HFFc6 (cell line): Measurements from ENCODE around the gene CENPW. TPM values are rescaled to one million over a fixed set of nuclear protein-coding genes. Genes with fewer than 3 reads are reported as not detected.

ENCODE experiments used
- DNase-seq: peaks from one replicate; pipeline ENCODE4 v3.0.0-alpha.2; 2018
- H3K27ac Mint-ChIP-seq: 2 replicates; pipeline ENCODE4 v1.8.0; 2020; ENCODE audit warnings: mild to moderate bottlenecking, mixed read lengths
- H3K27me3 Mint-ChIP-seq: 2 replicates; pipeline ENCODE4 v1.8.0; 2021; ENCODE audit warnings: mild to moderate bottlenecking, moderate library complexity, mixed read lengths; ENCODE audit not compliant: insufficient read depth
- H3K36me3 Mint-ChIP-seq: 2 replicates; pipeline ENCODE4 v1.8.0; 2021; ENCODE audit warnings: low read depth, mixed read lengths
- H3K4me1 Mint-ChIP-seq: 2 replicates; pipeline ENCODE4 v1.8.0; 2020; ENCODE audit warnings: low read depth, mixed read lengths
- H3K4me3 Mint-ChIP-seq: 2 replicates; pipeline ENCODE4 v1.8.0; 2020; ENCODE audit warnings: mild to moderate bottlenecking, moderate library complexity, mixed read lengths
- H3K9me3 Mint-ChIP-seq: 2 replicates; pipeline ENCODE4 v1.8.0; 2020; ENCODE audit warnings: mild to moderate bottlenecking, mixed read lengths
- total RNA-seq, 6 experiments: library from RNA; stranded (reverse); fragmentation: NEBNext Ultra II Directional; extraction: Animal tissue kit (Norgen Biotek cat#: 25700); gene quantifications; 2 replicates in 1 of 6; 3 replicates in 5 of 6; pipeline ENCODE4 v1.2.3, GENCODE V29; 2021
- TF ChIP-seq, protein P1 (sequence below): fragments of 200-600 bp; sonication (generic); IDR thresholded peaks from 2 replicates; pipeline ENCODE4 v1.5.0; 2021; ENCODE audit warnings: antibody characterized with exemption, mild to moderate bottlenecking

The CENPW gene
- total RNA-seq, 6 experiments from 2014 or later = 27.8 to 70.7 (median 58.1) TPM

DNA sequence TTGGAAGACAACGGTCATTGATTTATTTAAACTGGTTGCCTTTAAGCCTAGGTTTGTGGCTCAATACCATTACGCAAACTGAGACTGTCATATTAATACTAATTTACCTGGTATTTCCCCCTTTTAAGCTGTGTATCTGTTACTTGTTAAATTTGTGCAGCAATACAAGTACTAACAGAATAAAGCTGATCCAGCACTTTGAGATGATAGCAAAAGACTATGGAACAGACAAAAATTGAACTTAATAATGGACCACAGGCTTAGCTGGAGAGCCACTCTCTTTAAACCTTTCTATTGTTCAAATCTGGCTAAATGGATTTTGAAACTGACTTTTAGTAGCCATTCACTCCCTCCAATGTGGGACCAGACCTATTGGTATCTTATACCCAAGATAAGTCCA, 6.2 kb upstream of the CENPW start:
- H3K4me3 Mint-ChIP-seq = no peak overlapping the region
- H3K27me3 Mint-ChIP-seq = no peaks in the 10 kb centered on the region
- H3K9me3 Mint-ChIP-seq = no peaks in the 10 kb centered on the region
- H3K27ac Mint-ChIP-seq = no peak overlapping the region
- DNase-seq = no peak
- H3K4me1 Mint-ChIP-seq = no peaks in the 10 kb centered on the region
- TF ChIP-seq, protein P1, sequence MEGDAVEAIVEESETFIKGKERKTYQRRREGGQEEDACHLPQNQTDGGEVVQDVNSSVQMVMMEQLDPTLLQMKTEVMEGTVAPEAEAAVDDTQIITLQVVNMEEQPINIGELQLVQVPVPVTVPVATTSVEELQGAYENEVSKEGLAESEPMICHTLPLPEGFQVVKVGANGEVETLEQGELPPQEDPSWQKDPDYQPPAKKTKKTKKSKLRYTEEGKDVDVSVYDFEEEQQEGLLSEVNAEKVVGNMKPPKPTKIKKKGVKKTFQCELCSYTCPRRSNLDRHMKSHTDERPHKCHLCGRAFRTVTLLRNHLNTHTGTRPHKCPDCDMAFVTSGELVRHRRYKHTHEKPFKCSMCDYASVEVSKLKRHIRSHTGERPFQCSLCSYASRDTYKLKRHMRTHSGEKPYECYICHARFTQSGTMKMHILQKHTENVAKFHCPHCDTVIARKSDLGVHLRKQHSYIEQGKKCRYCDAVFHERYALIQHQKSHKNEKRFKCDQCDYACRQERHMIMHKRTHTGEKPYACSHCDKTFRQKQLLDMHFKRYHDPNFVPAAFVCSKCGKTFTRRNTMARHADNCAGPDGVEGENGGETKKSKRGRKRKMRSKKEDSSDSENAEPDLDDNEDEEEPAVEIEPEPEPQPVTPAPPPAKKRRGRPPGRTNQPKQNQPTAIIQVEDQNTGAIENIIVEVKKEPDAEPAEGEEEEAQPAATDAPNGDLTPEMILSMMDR = no peak
- H3K36me3 Mint-ChIP-seq = no peaks in the 10 kb centered on the region

DNA sequence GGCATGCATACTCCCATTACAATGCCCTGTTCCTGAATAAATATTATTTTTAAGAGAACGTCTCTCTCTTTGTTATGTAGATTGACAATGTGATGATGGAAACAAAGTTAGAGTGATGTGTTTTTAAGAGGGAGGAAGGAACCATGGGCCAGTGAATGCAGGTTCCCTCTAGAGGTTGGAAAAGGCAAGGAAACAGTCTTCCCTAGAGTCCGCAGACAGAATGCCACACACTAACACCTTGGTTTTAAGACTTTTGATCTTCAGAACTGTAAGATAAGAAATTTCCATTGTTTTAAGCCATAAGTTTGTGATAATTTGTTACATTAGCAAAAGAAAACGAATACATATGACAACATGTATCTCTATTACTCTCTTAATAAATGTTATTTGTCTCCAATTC, 4.7 kb upstream of the CENPW start:
- Mint-ChIP-seq H3K4me3 (no peak overlapping the region), H3K9me3 (no peaks in the 10 kb centered on the region), H3K27me3 (no peaks in the 10 kb centered on the region), H3K27ac (no peak overlapping the region), H3K4me1 (no peaks in the 10 kb centered on the region), H3K36me3 (no peaks in the 10 kb centered on the region)
- TF ChIP-seq, protein P1 = no peak; the same call in 1 of the 2 replicates
- no peak for DNase-seq

DNA sequence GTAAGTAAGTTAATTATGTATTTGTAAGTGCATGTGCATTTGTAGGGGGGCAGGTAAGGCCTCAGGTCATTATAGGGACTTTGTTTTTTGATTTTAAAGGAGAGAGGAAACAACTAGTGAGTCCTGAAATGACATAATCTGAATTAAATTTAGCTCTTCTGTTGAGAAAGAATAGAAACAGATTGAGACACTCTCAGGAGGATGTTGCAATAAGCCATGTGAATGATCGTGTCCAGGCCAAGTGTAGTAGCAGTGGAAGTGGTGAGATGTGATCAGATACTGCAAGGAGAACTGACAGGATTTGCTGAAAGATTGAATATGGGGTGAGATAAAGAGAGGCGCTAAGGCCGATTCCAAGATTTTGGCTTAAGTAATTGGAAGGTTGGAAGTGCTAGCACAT, 2.6 kb upstream of the CENPW start:
- Mint-ChIP-seq H3K27ac (no peak overlapping the region), H3K9me3 (no peaks in the 10 kb centered on the region), H3K36me3 (no peaks in the 10 kb centered on the region), H3K4me3 (no peak overlapping the region), H3K4me1 (peaks cover 17% of the 10 kb centered on the region), H3K27me3 (no peaks in the 10 kb centered on the region)
- TF ChIP-seq, protein P1 = no peak
- no peak for DNase-seq

DNA sequence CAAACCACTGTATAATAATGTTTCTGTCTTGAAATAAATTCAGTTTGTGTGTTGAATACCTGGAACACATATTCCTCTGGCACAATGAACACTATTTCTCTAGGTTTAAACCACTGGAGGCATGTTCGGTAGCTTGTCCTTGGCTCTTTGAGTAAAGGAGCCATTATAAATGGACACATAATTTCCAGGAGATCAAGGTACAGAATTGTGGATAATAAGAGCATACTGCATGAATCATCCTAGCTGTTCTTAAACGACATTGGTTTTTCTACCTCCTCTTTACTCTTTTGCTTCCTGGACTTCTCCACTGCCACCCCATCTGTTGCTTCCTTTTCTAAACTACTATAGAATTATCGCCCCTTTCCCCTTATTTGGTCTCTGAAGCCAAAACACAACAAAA, 1.2 kb downstream of the CENPW start:
- Mint-ChIP-seq H3K9me3 (no peaks in the 10 kb centered on the region), H3K4me3 (no peak overlapping the region), H3K4me1 (peaks cover 36% of the 10 kb centered on the region), H3K27ac (no peak overlapping the region), H3K27me3 (no peaks in the 10 kb centered on the region), H3K36me3 (no peaks in the 10 kb centered on the region)
- TF ChIP-seq, protein P1 = no peak
- DNase-seq = no peak

DNA sequence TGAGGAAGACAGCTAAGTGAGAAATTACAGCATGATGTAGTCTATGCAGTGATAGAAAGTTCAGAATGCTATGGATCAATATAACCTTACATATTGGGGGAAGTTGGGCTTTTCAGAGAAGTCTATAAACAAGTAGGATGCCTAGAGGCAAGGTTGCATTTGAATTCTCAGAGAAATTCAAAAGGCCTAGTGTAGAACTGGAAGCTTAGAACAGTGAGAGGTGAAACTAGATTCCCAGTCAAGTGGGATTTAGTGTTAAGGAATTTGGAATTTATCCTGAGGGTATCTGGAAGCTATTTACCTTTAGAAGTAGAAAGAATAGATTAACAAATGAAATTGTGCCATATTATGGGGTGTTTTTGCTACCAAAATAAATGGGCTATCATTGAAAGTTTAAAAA, 4.3 kb downstream of the CENPW start:
- no peaks in the 10 kb centered on the region for H3K9me3 Mint-ChIP-seq
- no peak for DNase-seq
- H3K4me1 Mint-ChIP-seq = peaks cover 36% of the 10 kb centered on the region
- no peak overlapping the region for H3K4me3 Mint-ChIP-seq
- H3K27me3 Mint-ChIP-seq = no peaks in the 10 kb centered on the region
- no peak overlapping the region for H3K27ac Mint-ChIP-seq
- TF ChIP-seq, protein P1 = no peak
- no peaks in the 10 kb centered on the region for H3K36me3 Mint-ChIP-seq

DNA sequence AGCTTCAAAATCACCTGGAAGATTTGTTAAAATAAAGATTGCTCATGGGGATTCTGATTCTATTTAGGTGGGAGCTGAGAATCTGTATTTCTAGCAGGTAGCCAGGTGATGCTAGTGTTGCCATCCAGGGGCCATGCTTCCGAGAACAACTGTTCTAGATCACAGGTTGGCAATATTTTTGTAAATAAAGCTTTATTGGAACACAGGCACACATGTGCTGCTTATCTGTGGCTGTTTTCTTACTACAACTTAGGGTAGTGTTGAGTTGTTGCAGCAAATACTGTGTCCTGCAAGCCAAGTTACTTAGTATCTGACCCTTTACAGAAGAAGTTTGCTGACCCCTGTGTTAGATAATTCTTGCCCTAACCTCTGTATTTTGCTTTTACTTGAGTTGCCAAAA, 12.0 kb downstream of the CENPW start:
- no peaks in the 10 kb centered on the region for H3K4me1 Mint-ChIP-seq
- 0 out of 2 replicates have a peak, but pooled peaks cover 5% of the 10 kb centered on the region for H3K36me3 Mint-ChIP-seq
- no peak overlapping the region for H3K4me3 Mint-ChIP-seq
- no peaks in the 10 kb centered on the region for H3K9me3 Mint-ChIP-seq
- no peak for DNase-seq
- TF ChIP-seq, protein P1 = no peak
- no peaks in the 10 kb centered on the region for H3K27me3 Mint-ChIP-seq
- H3K27ac Mint-ChIP-seq = no peak overlapping the region
